Measurements from ENCODE around the gene NCK2.

DNA sequence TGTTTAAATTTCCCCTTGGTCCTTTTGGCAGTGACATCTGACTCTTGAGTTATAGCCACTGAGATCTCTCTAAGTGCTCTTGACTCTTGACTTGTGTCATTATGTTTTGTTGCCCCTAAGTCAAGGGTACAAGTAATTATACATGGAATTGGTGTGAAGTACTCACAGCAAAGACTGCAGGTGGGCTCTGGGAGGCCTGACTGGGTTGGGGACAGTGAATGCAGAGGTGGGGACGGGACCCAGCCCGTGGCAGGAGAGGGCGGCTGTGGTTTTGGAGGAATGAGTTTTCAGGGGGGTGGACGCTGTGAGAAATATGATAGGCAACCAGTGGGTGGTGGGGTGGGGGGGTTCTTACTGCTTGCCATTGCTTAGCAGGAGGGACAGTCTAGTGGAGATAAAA lies 97.8 kb downstream of the NCK2 start:
- TF ChIP-seq CTCF (IDR thresholded peaks at IDR 0.05) (no peak), POLR2A (IDR thresholded peaks at IDR 0.05; ENCODE audit: low read length) (no peak), MAFK (IDR thresholded peaks at IDR 0.05; ENCODE audit: partially characterized antibody) (no peak), REST (IDR thresholded peaks at IDR 0.05) (no peak), FOSL2 (IDR thresholded peaks at IDR 0.05) (no peak), FOSL2 (CRISPR knock-in tag; IDR thresholded peaks at IDR 0.05) (no peak), USF2 (IDR thresholded peaks at IDR 0.05) (no peak), MAX (IDR thresholded peaks at IDR 0.05) (no peak), KDM1A (IDR thresholded peaks at IDR 0.05; ENCODE audit: low read depth) (no peak), TP53 (CRISPR knock-in tag; IDR thresholded peaks at IDR 0.05) (no peak), RAD21 (conservative IDR thresholded peaks at IDR 0.05 in 1 of 2, IDR thresholded peaks at IDR 0.05 in 1 of 2) (no peak)
- TF ChIP-seq, protein P1, sequence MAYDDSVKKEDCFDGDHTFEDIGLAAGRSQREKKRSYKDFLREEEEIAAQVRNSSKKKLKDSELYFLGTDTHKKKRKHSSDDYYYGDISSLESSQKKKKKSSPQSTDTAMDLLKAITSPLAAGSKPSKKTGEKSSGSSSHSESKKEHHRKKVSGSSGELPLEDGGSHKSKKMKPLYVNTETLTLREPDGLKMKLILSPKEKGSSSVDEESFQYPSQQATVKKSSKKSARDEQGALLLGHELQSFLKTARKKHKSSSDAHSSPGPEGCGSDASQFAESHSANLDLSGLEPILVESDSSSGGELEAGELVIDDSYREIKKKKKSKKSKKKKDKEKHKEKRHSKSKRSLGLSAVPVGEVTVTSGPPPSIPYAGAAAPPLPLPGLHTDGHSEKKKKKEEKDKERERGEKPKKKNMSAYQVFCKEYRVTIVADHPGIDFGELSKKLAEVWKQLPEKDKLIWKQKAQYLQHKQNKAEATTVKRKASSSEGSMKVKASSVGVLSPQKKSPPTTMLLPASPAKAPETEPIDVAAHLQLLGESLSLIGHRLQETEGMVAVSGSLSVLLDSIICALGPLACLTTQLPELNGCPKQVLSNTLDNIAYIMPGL (CRISPR knock-in tag; IDR thresholded peaks at IDR 0.05; ENCODE audit: borderline replicate concordance): no peak
- TF ChIP-seq, protein P2, sequence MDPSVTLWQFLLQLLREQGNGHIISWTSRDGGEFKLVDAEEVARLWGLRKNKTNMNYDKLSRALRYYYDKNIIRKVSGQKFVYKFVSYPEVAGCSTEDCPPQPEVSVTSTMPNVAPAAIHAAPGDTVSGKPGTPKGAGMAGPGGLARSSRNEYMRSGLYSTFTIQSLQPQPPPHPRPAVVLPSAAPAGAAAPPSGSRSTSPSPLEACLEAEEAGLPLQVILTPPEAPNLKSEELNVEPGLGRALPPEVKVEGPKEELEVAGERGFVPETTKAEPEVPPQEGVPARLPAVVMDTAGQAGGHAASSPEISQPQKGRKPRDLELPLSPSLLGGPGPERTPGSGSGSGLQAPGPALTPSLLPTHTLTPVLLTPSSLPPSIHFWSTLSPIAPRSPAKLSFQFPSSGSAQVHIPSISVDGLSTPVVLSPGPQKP (IDR thresholded peaks at IDR 0.05; ENCODE audit: low read depth, low read length): no peak
- TF ChIP-seq, protein P3, sequence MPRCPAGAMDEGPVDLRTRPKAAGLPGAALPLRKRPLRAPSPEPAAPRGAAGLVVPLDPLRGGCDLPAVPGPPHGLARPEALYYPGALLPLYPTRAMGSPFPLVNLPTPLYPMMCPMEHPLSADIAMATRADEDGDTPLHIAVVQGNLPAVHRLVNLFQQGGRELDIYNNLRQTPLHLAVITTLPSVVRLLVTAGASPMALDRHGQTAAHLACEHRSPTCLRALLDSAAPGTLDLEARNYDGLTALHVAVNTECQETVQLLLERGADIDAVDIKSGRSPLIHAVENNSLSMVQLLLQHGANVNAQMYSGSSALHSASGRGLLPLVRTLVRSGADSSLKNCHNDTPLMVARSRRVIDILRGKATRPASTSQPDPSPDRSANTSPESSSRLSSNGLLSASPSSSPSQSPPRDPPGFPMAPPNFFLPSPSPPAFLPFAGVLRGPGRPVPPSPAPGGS (IDR thresholded peaks at IDR 0.05): no peak

Measured in A549 (cell line).